ENCODE data around the gene AKIRIN2.

- TF ChIP-seq POLR2A (IDR thresholded peaks at IDR 0.05) (no peak), CTCF (IDR thresholded peaks at IDR 0.05) (no peak)
Measured at GRCh38 chr6:87692086-87692485, 9.9 kb downstream of the AKIRIN2 start.
